Osteocyte (in vitro differentiated cells): Measurements from ENCODE around the gene BCKDHA. TPM values are rescaled to one million over a fixed set of nuclear protein-coding genes. Genes with fewer than 3 reads are reported as not detected.
"Not testable (repeated sequence)": the region's sequence is repeated elsewhere in the genome, so short reads cannot be mapped to it uniquely, and the experiment has no call there.

ENCODE experiments used
- DNase-seq: peaks from one replicate; pipeline ENCODE4 v3.0.0; 2021; ENCODE audit warnings: mixed read lengths; ENCODE audit not compliant: unreplicated experiment; ENCODE audit errors: extremely low spot score
- H3K27ac Mint-ChIP-seq: one replicate; pipeline ENCODE4 v1.8.0; 2021; ENCODE audit warnings: mild to moderate bottlenecking, mixed read lengths; ENCODE audit not compliant: unreplicated experiment
- H3K27me3 Mint-ChIP-seq: one replicate; pipeline ENCODE4 v1.8.0; 2021; ENCODE audit warnings: mixed read lengths; ENCODE audit not compliant: unreplicated experiment
- H3K36me3 Mint-ChIP-seq: one replicate; pipeline ENCODE4 v1.8.0; 2021; ENCODE audit warnings: mixed read lengths; ENCODE audit not compliant: unreplicated experiment
- H3K4me1 Mint-ChIP-seq: one replicate; pipeline ENCODE4 v1.8.0; 2021; ENCODE audit warnings: mixed read lengths; ENCODE audit not compliant: unreplicated experiment
- H3K4me3 Mint-ChIP-seq: one replicate; pipeline ENCODE4 v1.8.0; 2021; ENCODE audit warnings: mild to moderate bottlenecking, moderate library complexity, mixed read lengths; ENCODE audit not compliant: unreplicated experiment
- H3K9me3 Mint-ChIP-seq: one replicate; pipeline ENCODE4 v1.8.0; 2021; ENCODE audit warnings: mixed read lengths; ENCODE audit not compliant: unreplicated experiment
- CTCF ChIP-seq: fragments of 200-600 bp; sonication (generic); IDR thresholded peaks from 2 replicates; pipeline ENCODE4 v1.5.0; 2021; ENCODE audit warnings: antibody characterized with exemption, mild to moderate bottlenecking, moderate library complexity
- total RNA-seq: library from RNA; stranded (reverse); gene quantifications from 2 replicates; pipeline ENCODE4 v1.2.1, GENCODE V29; 2021

Gene BCKDHA
- total RNA-seq, 1 donor from 2014 or later = 19.8 TPM

- H3K4me1 Mint-ChIP-seq = peaks cover 8% of the 10 kb centered on the region
- no peak for TF ChIP-seq CTCF
- H3K27ac Mint-ChIP-seq = no peak overlapping the region
- H3K4me3 Mint-ChIP-seq = no peak overlapping the region
- H3K36me3 Mint-ChIP-seq = peaks cover 7% of the 10 kb centered on the region
- no peaks in the 10 kb centered on the region for H3K9me3 Mint-ChIP-seq
- DNase-seq = no peak
- H3K27me3 Mint-ChIP-seq = no peaks in the 10 kb centered on the region
Observed at GRCh38 chr19:41434450-41434849, 36.8 kb downstream of the BCKDHA start.

- H3K4me1 Mint-ChIP-seq = peaks cover 11% of the 10 kb centered on the region
- H3K27ac Mint-ChIP-seq, DNase-seq, H3K4me3 Mint-ChIP-seq, H3K36me3 Mint-ChIP-seq, H3K27me3 Mint-ChIP-seq, H3K9me3 Mint-ChIP-seq: not testable (repeated sequence)
Observed at GRCh38 chr19:41435376-41435775, 37.8 kb downstream of the BCKDHA start.

- TF ChIP-seq CTCF = no peak
- H3K36me3 Mint-ChIP-seq = peaks cover 7% of the 10 kb centered on the region
Observed at GRCh38 chr19:41435936-41436673, 38.5 kb downstream of the BCKDHA start.

GRCh38 chr19:41436674-41436951 is 39.0 kb downstream of the BCKDHA start:
- H3K4me3 Mint-ChIP-seq = no peak overlapping the region
- H3K27ac Mint-ChIP-seq = peak overlapping the region; percentile 50
- DNase-seq = no peak
- H3K27me3 Mint-ChIP-seq = no peaks in the 10 kb centered on the region
- no peaks in the 10 kb centered on the region for H3K9me3 Mint-ChIP-seq
- H3K4me1 Mint-ChIP-seq = peaks cover 11% of the 10 kb centered on the region
- H3K36me3 Mint-ChIP-seq = peaks cover 7% of the 10 kb centered on the region
- no peak for TF ChIP-seq CTCF

More at GRCh38 chr19:41435936-41436673, 38.5 kb downstream of the BCKDHA start:
- Mint-ChIP-seq H3K4me1 (peaks cover 11% of the 10 kb centered on the region), H3K27me3 (no peaks in the 10 kb centered on the region), H3K9me3 (no peaks in the 10 kb centered on the region), H3K27ac (peak overlapping the region; percentile 50), H3K4me3 (no peak overlapping the region)
- no peak for DNase-seq

GRCh38 chr19:41437944-41438574 is 40.4 kb downstream of the BCKDHA start:
- no peak for TF ChIP-seq CTCF
- DNase-seq = no peak
- no peak overlapping the region for H3K27ac Mint-ChIP-seq
- peaks cover 11% of the 10 kb centered on the region for H3K4me1 Mint-ChIP-seq
- peaks cover 7% of the 10 kb centered on the region for H3K36me3 Mint-ChIP-seq
- no peak overlapping the region for H3K4me3 Mint-ChIP-seq
- no peaks in the 10 kb centered on the region for H3K9me3 Mint-ChIP-seq
- H3K27me3 Mint-ChIP-seq = no peaks in the 10 kb centered on the region
